ENCODE results near the gene MAML2.

The MAML2 gene

DNA sequence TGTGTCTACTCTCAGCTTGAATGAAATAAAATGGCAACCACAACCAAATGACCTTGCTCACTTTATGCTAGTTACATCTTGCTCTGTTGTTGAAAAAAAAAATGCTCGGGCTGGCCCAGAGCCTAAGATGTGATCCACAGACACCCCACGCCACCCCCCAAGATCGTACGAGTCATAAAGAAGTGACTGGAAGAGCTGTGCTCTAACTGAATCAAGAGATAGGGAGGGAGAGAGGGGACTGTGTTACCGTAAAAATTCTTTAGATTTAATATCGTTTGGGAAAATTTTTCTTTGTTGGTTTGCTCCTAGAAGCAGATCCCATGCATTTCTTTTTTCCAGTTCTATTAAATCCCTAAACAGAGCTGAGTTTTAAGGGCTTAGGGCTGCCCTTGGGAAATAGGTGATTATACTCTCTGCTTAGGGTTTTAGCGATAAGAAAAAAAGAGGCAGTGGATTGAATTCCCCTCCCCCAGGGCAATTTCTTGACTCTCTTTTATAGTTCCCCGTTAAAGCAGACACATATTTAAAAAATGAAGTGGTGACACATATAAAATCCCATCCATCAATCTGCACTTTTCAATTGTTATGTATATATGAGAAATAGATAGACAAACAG is 14.5 kb downstream of the MAML2 start:
- TF ChIP-seq, protein P1, sequence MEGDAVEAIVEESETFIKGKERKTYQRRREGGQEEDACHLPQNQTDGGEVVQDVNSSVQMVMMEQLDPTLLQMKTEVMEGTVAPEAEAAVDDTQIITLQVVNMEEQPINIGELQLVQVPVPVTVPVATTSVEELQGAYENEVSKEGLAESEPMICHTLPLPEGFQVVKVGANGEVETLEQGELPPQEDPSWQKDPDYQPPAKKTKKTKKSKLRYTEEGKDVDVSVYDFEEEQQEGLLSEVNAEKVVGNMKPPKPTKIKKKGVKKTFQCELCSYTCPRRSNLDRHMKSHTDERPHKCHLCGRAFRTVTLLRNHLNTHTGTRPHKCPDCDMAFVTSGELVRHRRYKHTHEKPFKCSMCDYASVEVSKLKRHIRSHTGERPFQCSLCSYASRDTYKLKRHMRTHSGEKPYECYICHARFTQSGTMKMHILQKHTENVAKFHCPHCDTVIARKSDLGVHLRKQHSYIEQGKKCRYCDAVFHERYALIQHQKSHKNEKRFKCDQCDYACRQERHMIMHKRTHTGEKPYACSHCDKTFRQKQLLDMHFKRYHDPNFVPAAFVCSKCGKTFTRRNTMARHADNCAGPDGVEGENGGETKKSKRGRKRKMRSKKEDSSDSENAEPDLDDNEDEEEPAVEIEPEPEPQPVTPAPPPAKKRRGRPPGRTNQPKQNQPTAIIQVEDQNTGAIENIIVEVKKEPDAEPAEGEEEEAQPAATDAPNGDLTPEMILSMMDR (IDR thresholded peaks at IDR 0.05; ENCODE audit: extremely low read depth, insufficient read depth, missing control alignments) = no peak
- in situ Hi-C loops (cut with MboI; ENCODE audit: low pct_unique_long_range_greater_than_20kb, low sequenced_read_pairs, unreplicated experiment) = loop anchor here (25.0 kb wide), 1 partner anchor 266 kb away; no protein-coding TSS in a partner anchor
- no peak for DNase-seq (ENCODE audit: low spot score)

DNA sequence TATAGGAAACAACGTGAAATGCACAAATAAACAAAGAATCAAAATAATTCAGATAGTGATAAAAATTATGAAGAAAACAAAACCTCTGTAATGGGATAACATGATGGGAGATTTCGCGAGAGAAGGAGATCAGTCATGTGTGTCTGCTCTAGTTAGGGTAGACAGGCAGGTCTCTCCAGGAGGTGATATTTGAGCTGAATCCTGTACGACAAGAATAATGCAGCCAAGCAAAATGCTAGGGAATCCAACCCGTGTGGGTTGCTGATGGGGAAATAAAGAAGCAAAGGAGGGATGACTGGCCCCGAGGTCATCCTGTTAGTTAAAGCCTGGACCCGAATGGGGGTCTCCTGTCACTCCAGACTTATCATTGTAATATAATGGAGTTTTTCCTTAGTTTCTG is 16.0 kb downstream of the MAML2 start:
- in situ Hi-C loops (cut with MboI; ENCODE audit: low pct_unique_long_range_greater_than_20kb, low sequenced_read_pairs, unreplicated experiment) = loop anchor here (25.0 kb wide), 1 partner anchor 265 kb away; no protein-coding TSS in a partner anchor
- DNase-seq (ENCODE audit: low spot score) = no peak
- TF ChIP-seq, protein P1 (IDR thresholded peaks at IDR 0.05; ENCODE audit: extremely low read depth, insufficient read depth, missing control alignments) = no peak

DNA sequence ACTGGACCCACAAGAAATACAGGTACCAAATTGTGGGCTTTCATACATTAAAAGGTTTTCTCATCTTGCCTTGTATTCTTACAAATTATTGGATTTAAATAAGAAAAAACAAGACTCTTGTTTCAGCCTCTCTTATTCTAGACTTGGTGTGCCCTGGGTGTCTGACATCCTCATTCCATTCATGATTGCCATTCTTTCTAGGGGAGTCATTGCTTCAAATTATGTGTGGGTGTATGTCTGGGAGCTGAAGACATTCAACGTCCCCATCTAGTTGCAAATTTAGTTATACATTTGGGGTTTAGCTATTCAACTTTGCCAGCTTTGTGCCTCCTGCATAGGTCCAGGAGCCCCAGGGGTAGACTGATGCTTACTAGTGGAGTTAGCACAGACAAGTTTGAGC is 18.1 kb downstream of the MAML2 start:
- in situ Hi-C loops (cut with MboI; ENCODE audit: low pct_unique_long_range_greater_than_20kb, low sequenced_read_pairs, unreplicated experiment) = loop anchor here (25.0 kb wide), 1 partner anchor 263 kb away; no protein-coding TSS in a partner anchor
- TF ChIP-seq, protein P1 (IDR thresholded peaks at IDR 0.05; ENCODE audit: extremely low read depth, insufficient read depth, missing control alignments) = no peak
- DNase-seq (ENCODE audit: low spot score) = no peak

DNA sequence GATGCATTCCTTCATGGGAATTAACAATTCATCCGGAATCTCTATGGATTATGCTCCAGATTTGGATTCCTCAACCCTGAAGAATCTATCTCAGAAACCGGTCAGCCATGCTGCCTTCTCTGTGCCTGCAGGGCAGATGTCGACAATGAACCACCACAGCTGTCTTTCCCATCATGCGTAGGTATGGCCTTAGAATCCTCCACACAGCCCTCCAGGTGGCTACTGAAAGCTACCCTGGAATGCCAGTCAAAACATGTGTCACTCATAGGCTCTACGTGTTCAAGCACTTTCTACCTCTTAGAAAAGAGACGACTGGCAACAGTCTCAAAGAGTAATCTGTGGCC is 19.4 kb downstream of the MAML2 start:
- TF ChIP-seq, protein P1 (IDR thresholded peaks at IDR 0.05; ENCODE audit: extremely low read depth, insufficient read depth, missing control alignments) = no peak
- in situ Hi-C loops (cut with MboI; ENCODE audit: low pct_unique_long_range_greater_than_20kb, low sequenced_read_pairs, unreplicated experiment) = no loop called here

DNA sequence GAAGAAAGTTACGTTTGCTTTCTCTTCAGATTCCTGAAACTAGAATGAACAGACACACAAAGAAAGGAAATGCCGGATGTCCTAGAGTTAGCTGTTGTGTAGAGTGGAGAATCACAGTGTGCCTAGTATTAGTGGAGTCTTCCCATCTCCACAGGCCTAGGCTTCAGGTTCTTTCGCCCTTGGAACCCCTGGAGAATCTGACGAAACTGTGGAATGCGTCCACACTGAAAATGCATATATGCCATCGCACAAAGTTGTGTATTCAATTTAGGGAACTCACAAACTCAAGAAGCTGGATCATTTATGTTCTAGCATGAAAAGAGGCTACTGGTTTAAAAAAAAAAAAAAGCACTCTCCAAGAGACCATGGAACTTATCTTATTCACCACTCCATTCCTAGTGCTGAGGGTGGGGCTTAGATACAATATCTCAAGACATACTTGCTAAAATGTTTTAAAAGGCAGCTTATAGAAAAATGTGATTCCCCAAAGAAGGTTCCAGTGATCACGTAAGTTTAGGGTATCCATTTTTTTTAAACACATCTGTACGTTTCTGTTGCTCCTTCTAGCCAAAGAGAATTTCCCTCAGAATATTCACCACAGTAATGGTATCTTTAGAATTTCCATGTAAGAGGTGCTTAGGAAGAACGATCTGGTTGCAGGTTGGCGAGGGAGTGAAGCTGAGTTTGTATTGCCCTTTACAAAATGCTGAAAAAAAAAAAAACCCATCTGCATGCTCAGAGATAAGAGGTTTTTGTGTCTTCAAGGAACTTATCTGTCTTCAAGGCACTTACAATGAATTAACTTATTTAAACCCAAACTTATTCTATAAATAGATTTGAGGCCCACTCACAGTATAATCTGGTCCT is 20.0 kb downstream of the MAML2 start:
- TF ChIP-seq, protein P1 (IDR thresholded peaks at IDR 0.05; ENCODE audit: extremely low read depth, insufficient read depth, missing control alignments) = no peak
- in situ Hi-C loops (cut with MboI; ENCODE audit: low pct_unique_long_range_greater_than_20kb, low sequenced_read_pairs, unreplicated experiment) = no loop called here
- DNase-seq (ENCODE audit: low spot score) = no peak

More for the DNA sequence above, 19.4 kb downstream of the MAML2 start:
- no peak for DNase-seq (ENCODE audit: low spot score)

DNA sequence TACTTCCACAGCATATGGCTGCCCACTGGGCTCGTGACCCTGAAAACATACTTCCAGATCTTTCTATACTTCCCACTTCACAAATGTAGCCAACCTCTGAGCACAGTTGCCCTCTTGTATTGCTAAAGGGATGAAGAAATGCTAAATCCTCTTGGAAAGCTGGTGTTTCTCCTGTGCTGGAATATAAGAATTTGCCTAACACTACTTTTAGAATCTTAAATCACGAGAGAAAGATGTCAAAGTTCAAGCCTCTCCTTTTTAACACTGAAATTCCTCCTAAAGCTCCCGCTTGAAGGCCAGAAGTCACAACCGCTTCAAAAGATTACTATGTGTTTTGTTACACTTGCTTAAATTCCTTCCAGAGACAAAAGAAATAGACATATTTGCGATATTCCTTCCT is 21.9 kb downstream of the MAML2 start:
- TF ChIP-seq, protein P1 (IDR thresholded peaks at IDR 0.05; ENCODE audit: extremely low read depth, insufficient read depth, missing control alignments) = no peak
- no peak for DNase-seq (ENCODE audit: low spot score)
- in situ Hi-C loops (cut with MboI; ENCODE audit: low pct_unique_long_range_greater_than_20kb, low sequenced_read_pairs, unreplicated experiment) = no loop called here

Data from GM13977 (cell line).